AG09309 (cell line): ENCODE results near the gene ZNF592.

Source experiments
- DNase-seq: peaks from one replicate; pipeline ENCODE4 v3.0.0-alpha.2; 2010; ENCODE audit warnings: low read depth
- H3K4me3 ChIP-seq: 2 replicates; pipeline ENCODE4 v1.5.1; 2011; ENCODE audit warnings: mild to moderate bottlenecking, low read depth, low read length, moderate library complexity; ENCODE audit not compliant: control insufficient read depth
- CTCF ChIP-seq: IDR thresholded peaks from 2 replicates; pipeline ENCODE4 v1.5.1; 2011; ENCODE audit warnings: mild to moderate bottlenecking, low read depth, low read length, inconsistent platforms; ENCODE audit not compliant: insufficient read depth, control insufficient read depth; ENCODE audit errors: missing control alignments

Gene ZNF592

GRCh38 chr15:84804005-84804900 is 55.9 kb downstream of the ZNF592 start:
- no peak overlapping the region for H3K4me3 ChIP-seq
- DNase-seq: no peak
- no peak for TF ChIP-seq CTCF

GRCh38 chr15:84805221-84805620 is 56.8 kb downstream of the ZNF592 start:
- no peak for TF ChIP-seq CTCF
- no peak for DNase-seq
- H3K4me3 ChIP-seq: no peak overlapping the region

- H3K4me3 ChIP-seq: no peak overlapping the region
These were observed 58.8 kb downstream of the ZNF592 start for GRCh38 chr15:84807228-84807627.

GRCh38 chr15:84810073-84810840 is 61.9 kb downstream of the ZNF592 start:
- no peak overlapping the region for H3K4me3 ChIP-seq
- no peak for TF ChIP-seq CTCF
- DNase-seq: no peak

More at GRCh38 chr15:84807228-84807627, 58.8 kb downstream of the ZNF592 start:
- no peak for TF ChIP-seq CTCF
- no peak for DNase-seq

GRCh38 chr15:84811151-84811550 is 62.8 kb downstream of the ZNF592 start:
- DNase-seq: no peak
- TF ChIP-seq CTCF: no peak
- no peak overlapping the region for H3K4me3 ChIP-seq

GRCh38 chr15:84811828-84812227 is 63.4 kb downstream of the ZNF592 start:
- no peak for DNase-seq
- TF ChIP-seq CTCF: no peak

More at GRCh38 chr15:84811828-84812227, 63.4 kb downstream of the ZNF592 start:
- no peak overlapping the region for H3K4me3 ChIP-seq
